ENCODE measurements around the gene KIF25.

KIF25 gene

GRCh38 chr6:168004023-168004422 lies 6.6 kb downstream of the KIF25 start:
- no peak for DNase-seq (ENCODE audit: insufficient read length, low spot score)
- no peak for FAIRE-seq
- no peak for TF ChIP-seq CTCF (IDR thresholded peaks at IDR 0.05; ENCODE audit: insufficient read depth, missing control alignments)

GRCh38 chr6:168004945-168005344 lies 7.5 kb downstream of the KIF25 start:
- DNase-seq (ENCODE audit: insufficient read length, low spot score): no peak
- no peak for FAIRE-seq
- no peak for TF ChIP-seq CTCF (IDR thresholded peaks at IDR 0.05; ENCODE audit: insufficient read depth, missing control alignments)

GRCh38 chr6:168005796-168006195 lies 8.3 kb downstream of the KIF25 start:
- no peak for DNase-seq (ENCODE audit: insufficient read length, low spot score)
- no peak for FAIRE-seq
- no peak for TF ChIP-seq CTCF (IDR thresholded peaks at IDR 0.05; ENCODE audit: insufficient read depth, missing control alignments)

GRCh38 chr6:168007592-168008338 lies 10.3 kb downstream of the KIF25 start:
- DNase-seq (ENCODE audit: insufficient read length, low spot score): no peak
- FAIRE-seq: no peak
- TF ChIP-seq CTCF (IDR thresholded peaks at IDR 0.05; ENCODE audit: insufficient read depth, missing control alignments): no peak

GRCh38 chr6:168009331-168009730 lies 11.9 kb downstream of the KIF25 start:
- no peak for DNase-seq (ENCODE audit: insufficient read length, low spot score)
- no peak for FAIRE-seq
- TF ChIP-seq CTCF (IDR thresholded peaks at IDR 0.05; ENCODE audit: insufficient read depth, missing control alignments): no peak

GRCh38 chr6:168011291-168011690 lies 13.8 kb downstream of the KIF25 start:
- no peak for TF ChIP-seq CTCF (IDR thresholded peaks at IDR 0.05; ENCODE audit: insufficient read depth, missing control alignments)
- FAIRE-seq: no peak
- DNase-seq (ENCODE audit: insufficient read length, low spot score): no peak

GRCh38 chr6:168012431-168013249 lies 15.2 kb downstream of the KIF25 start:
- DNase-seq (ENCODE audit: insufficient read length, low spot score): no peak
- no peak for FAIRE-seq
- TF ChIP-seq CTCF (IDR thresholded peaks at IDR 0.05; ENCODE audit: insufficient read depth, missing control alignments): no peak
